Vagina (tissue), 2 donors: ENCODE measurements around the gene ELMO1.

ENCODE experiments used
- CTCF ChIP-seq, 3 experiments: fragments of 450-650 bp in 2 of 3; fragments of 200-600 bp in 1 of 3; sonication (generic) in 1 of 3; IDR thresholded peaks; one replicate each; pipeline ENCODE4 v1.5.1; 2017 to 2019; ENCODE audit warnings: antibody characterized with exemption in 3 of 3, mild to moderate bottlenecking in 2 of 3, moderate library complexity in 2 of 3
- POLR2A ChIP-seq, 2 donors: fragments of 450-650 bp; IDR thresholded peaks; one replicate each; pipeline ENCODE4 v1.6.1; 2017; ENCODE audit warnings: antibody characterized with exemption in 2 of 2, mild to moderate bottlenecking in 2 of 2, moderate library complexity in 2 of 2
- POLR2AphosphoS5 ChIP-seq, 2 donors: sonication (generic); formaldehyde crosslinking; IDR thresholded peaks; one replicate each; pipeline ENCODE4 v1.9.0; 2017; ENCODE audit warnings: antibody characterized with exemption in 2 of 2, mild to moderate bottlenecking in 2 of 2, low read depth in 1 of 2; ENCODE audit not compliant: insufficient read depth in 1 of 2

GRCh38 chr7:36961097-36961496 lies 487.6 kb downstream of the ELMO1 start:
- TF ChIP-seq CTCF (IDR thresholded peaks at IDR 0.05): no peak
- no peak for TF ChIP-seq POLR2A (IDR thresholded peaks at IDR 0.05)
- no peak for TF ChIP-seq POLR2AphosphoS5 (IDR thresholded peaks at IDR 0.05; ENCODE audit: insufficient read depth in 1 of 2, low read depth in 1 of 2)
